CD14-positive monocyte (primary cell): ENCODE measurements around the gene PAPPA2. TPM values are rescaled to one million over a fixed set of nuclear protein-coding genes. Genes with fewer than 3 reads are reported as not detected.

Source experiments
- DNase-seq, 3 donors: peaks; one replicate each; pipeline ENCODE4 v3.0.0-alpha.2; 2011 to 2022
- H2AFZ ChIP-seq: 2 replicates; pipeline ENCODE4 v1.6.0; 2012; ENCODE audit warnings: mild to moderate bottlenecking, low read depth, low read length, inconsistent platforms; ENCODE audit not compliant: insufficient read depth, poor library complexity, severe bottlenecking
- H3K27ac ChIP-seq, 2 donors: 1 replicate in 1 of 2; 2 replicates in 1 of 2; pipeline ENCODE4 v1.5.1; 2012 to 2013; ENCODE audit warnings: low read length in 2 of 2, control low read depth in 1 of 2, inconsistent platforms in 1 of 2, low read depth in 1 of 2, mild to moderate bottlenecking in 1 of 2
- H3K27me3 ChIP-seq, 2 donors: one replicate each; pipeline versions ENCODE4 v1.6.0 to v1.6.1; 2011 to 2013; ENCODE audit warnings: low read length in 2 of 2; ENCODE audit not compliant: control insufficient read depth in 2 of 2, insufficient read depth in 2 of 2
- H3K36me3 ChIP-seq, 2 donors: replicated peaks in 1 of 2; 1 replicate in 1 of 2; 2 replicates in 1 of 2; pipeline versions ENCODE4 v1.5.1 to v1.6.1; 2012 to 2013; ENCODE audit warnings: low read length in 2 of 2, control low read depth in 1 of 2, inconsistent platforms in 1 of 2, mild to moderate bottlenecking in 1 of 2; ENCODE audit not compliant: insufficient read depth in 2 of 2, control insufficient read depth in 1 of 2
- H3K4me1 ChIP-seq, 2 donors: 1 replicate in 1 of 2; 2 replicates in 1 of 2; pipeline versions ENCODE4 v1.5.1 to v1.6.1; 2012 to 2013; ENCODE audit warnings: low read length in 2 of 2, control low read depth in 1 of 2, inconsistent platforms in 1 of 2, mild to moderate bottlenecking in 1 of 2, moderate library complexity in 1 of 2; ENCODE audit not compliant: insufficient read depth in 2 of 2, control insufficient read depth in 1 of 2
- H3K4me2 ChIP-seq: replicated peaks from 2 replicates; pipeline ENCODE3; 2012; ENCODE audit warnings: low read length, moderate library complexity, mild to moderate bottlenecking; ENCODE audit not compliant: poor library complexity, severe bottlenecking; ENCODE audit errors: extremely low read depth
- H3K4me3 ChIP-seq, 3 experiments: fragments of 200-600 bp in 1 of 3; sonication (generic) in 1 of 3; replicated peaks in 1 of 3; 1 replicate in 2 of 3; 2 replicates in 1 of 3; pipeline ENCODE4 v1.5.1; 2011 to 2013; ENCODE audit warnings: low read length in 3 of 3, mild to moderate bottlenecking in 3 of 3, control low read depth in 2 of 3, low read depth in 2 of 3, inconsistent platforms in 1 of 3, moderate library complexity in 1 of 3
- H3K79me2 ChIP-seq: 2 replicates; pipeline ENCODE4 v1.6.0; 2012; ENCODE audit warnings: mild to moderate bottlenecking, control low read depth, inconsistent platforms, low read length, moderate library complexity; ENCODE audit not compliant: insufficient read depth
- H3K9ac ChIP-seq: 2 replicates; pipeline ENCODE4 v1.6.0; 2017; ENCODE audit warnings: low read length, mild to moderate bottlenecking; ENCODE audit not compliant: insufficient read depth, poor library complexity, severe bottlenecking
- H3K9me3 ChIP-seq, 2 donors: replicated peaks in 1 of 2; 1 replicate in 1 of 2; 2 replicates in 1 of 2; pipeline versions ENCODE4 v1.5.1 to v1.6.1; 2012 to 2013; ENCODE audit warnings: low read length in 2 of 2, control low read depth in 1 of 2; ENCODE audit not compliant: control insufficient read depth in 1 of 2, insufficient read depth in 1 of 2
- H4K20me1 ChIP-seq: 2 replicates; pipeline ENCODE4 v1.6.0; 2012; ENCODE audit warnings: mild to moderate bottlenecking, low read length, control low read depth, moderate library complexity; ENCODE audit not compliant: insufficient read depth
- H3K27ac Mint-ChIP-seq, 7 donors: one replicate each; pipeline ENCODE4 v1.8.0; 2020; ENCODE audit warnings: mild to moderate bottlenecking in 7 of 7, mixed read lengths in 7 of 7, moderate library complexity in 6 of 7, inconsistent platforms in 2 of 7
- H3K27me3 Mint-ChIP-seq, 3 donors: one replicate each; pipeline ENCODE4 v1.8.0; 2021 to 2022; ENCODE audit warnings: low read depth in 3 of 3, mild to moderate bottlenecking in 3 of 3, mixed read lengths in 3 of 3, moderate library complexity in 3 of 3, inconsistent platforms in 1 of 3
- H3K36me3 Mint-ChIP-seq, 2 donors: one replicate each; pipeline ENCODE4 v1.8.0; 2020; ENCODE audit warnings: mixed read lengths in 2 of 2, inconsistent platforms in 1 of 2, mild to moderate bottlenecking in 1 of 2
- H3K4me1 Mint-ChIP-seq: one replicate; pipeline ENCODE4 v1.8.0; 2020; ENCODE audit warnings: mild to moderate bottlenecking, mixed read lengths
- H3K4me3 Mint-ChIP-seq, 2 donors: one replicate each; pipeline ENCODE4 v1.8.0; 2020; ENCODE audit warnings: mild to moderate bottlenecking in 2 of 2, mixed read lengths in 2 of 2, moderate library complexity in 1 of 2
- H3K9me3 Mint-ChIP-seq, 7 donors: one replicate each; pipeline ENCODE4 v1.8.0; 2020 to 2022; ENCODE audit warnings: mixed read lengths in 7 of 7, mild to moderate bottlenecking in 6 of 7, moderate library complexity in 6 of 7, inconsistent platforms in 2 of 7
- WGBS: methylation state at CpG from one replicate; pipeline ENCODE4 v1.1.5; 2013; ENCODE audit warnings: missing lambda C conversion rate; ENCODE audit not compliant: insufficient coverage; 5-methylcytosine and 5-hydroxymethylcytosine counted together
- intact Hi-C, 2 donors: fragments of 100-400 bp; cut with micrococcal nuclease; formaldehyde crosslinking; loops; one replicate each; pipeline versions ENCODE4 v1.15.0 to v1.15.1; 2023
- polyA plus RNA-seq, 3 donors: library from polyadenylated mRNA; depleted of rRNA in 1 of 3; unstranded in 2 of 3; stranded (reverse) in 1 of 3; fragments of 300-500 nt in 2 of 3; fragments of >200 nt in 1 of 3; fragmentation: Illumina TruSeq in 2 of 3; gene quantifications; 1 replicate in 2 of 3; 2 replicates in 1 of 3; pipeline ENCODE4 v1.2.3, GENCODE V29; 2012 to 2021
- TF ChIP-seq, protein P1 (sequence below): fragments of 200-600 bp; IDR thresholded peaks from one replicate; pipeline ENCODE4 v1.8.0; 2022; ENCODE audit warnings: antibody characterized with exemption, mild to moderate bottlenecking

The PAPPA2 gene
- polyA plus RNA-seq, 3 donors, result not detected

DNA sequence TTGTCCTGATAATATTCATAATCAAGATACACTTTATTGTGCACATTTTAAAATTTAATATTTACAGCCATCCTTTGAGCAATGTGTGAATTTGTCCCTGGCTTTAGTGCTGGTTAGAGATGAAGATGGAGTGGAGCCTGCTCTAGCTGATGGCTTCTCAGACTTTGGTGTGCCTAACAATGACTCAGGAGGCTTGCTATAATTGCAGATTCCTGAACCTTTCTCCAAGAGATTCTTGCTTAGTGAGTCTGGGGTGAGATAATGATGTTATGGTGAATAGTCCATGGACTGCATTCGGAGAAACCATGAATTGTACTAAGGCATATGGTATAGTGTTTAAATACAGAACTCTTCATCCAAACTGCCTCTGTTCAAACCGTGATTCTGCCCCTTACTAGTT lies 307.1 kb downstream of the PAPPA2 start:
- TF ChIP-seq, protein P1, sequence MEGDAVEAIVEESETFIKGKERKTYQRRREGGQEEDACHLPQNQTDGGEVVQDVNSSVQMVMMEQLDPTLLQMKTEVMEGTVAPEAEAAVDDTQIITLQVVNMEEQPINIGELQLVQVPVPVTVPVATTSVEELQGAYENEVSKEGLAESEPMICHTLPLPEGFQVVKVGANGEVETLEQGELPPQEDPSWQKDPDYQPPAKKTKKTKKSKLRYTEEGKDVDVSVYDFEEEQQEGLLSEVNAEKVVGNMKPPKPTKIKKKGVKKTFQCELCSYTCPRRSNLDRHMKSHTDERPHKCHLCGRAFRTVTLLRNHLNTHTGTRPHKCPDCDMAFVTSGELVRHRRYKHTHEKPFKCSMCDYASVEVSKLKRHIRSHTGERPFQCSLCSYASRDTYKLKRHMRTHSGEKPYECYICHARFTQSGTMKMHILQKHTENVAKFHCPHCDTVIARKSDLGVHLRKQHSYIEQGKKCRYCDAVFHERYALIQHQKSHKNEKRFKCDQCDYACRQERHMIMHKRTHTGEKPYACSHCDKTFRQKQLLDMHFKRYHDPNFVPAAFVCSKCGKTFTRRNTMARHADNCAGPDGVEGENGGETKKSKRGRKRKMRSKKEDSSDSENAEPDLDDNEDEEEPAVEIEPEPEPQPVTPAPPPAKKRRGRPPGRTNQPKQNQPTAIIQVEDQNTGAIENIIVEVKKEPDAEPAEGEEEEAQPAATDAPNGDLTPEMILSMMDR, result no peak
- Histone ChIP-seq H3K36me3 (no peaks in the 10 kb centered on the region), H3K9ac (no peak overlapping the region), H3K27me3 (no peaks in the 10 kb centered on the region), H3K4me1 (no peaks in the 10 kb centered on the region), H3K27ac (no peak overlapping the region), H3K4me2 (no peak overlapping the region), H3K9me3 (peaks cover 0 to 13% of the 10 kb centered on the region in 2 donors), H4K20me1 (no peaks in the 10 kb centered on the region), H3K79me2 (no peaks in the 10 kb centered on the region), H3K4me3 (no peak overlapping the region), H2AFZ (no peak overlapping the region)
- H3K27me3 Mint-ChIP-seq, result peaks cover 0 to 6% (median 0%) of the 10 kb centered on the region in 3 donors
- no peak overlapping the region for H3K27ac Mint-ChIP-seq
- H3K36me3 Mint-ChIP-seq, result no peaks in the 10 kb centered on the region
- WGBS, result no CpG with 5 or more reads among the region's 2 CpGs
- no peaks in the 10 kb centered on the region for H3K4me1 Mint-ChIP-seq
- H3K4me3 Mint-ChIP-seq, result no peak overlapping the region
- no peak for DNase-seq
- peaks cover 0 to 8% (median 3%) of the 10 kb centered on the region in 7 donors for H3K9me3 Mint-ChIP-seq
- intact Hi-C loops, result no loop called here

DNA sequence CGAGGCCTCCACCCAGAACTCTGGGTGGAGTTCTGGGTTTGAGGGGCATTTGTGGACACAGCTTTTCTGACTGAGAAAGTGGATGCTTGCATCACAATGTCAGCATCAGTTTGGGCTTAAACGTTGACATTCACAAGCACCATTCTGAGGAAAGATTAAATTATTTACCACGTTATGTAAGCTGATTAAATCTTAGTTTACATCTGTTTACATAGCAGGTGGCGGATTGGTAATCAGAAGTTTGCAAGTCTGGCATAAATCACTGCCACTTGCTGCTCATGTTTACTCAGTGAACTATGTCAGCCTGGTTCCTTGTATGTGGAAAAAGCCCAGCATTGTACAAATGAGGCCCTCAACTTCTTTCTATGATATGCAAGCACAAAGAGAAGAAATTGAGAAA lies 310.1 kb downstream of the PAPPA2 start:
- Histone ChIP-seq H3K79me2 (no peaks in the 10 kb centered on the region), H3K9ac (no peak overlapping the region), H3K4me2 (no peak overlapping the region), H3K27me3 (no peaks in the 10 kb centered on the region), H2AFZ (no peak overlapping the region), H3K4me1 (no peaks in the 10 kb centered on the region), H4K20me1 (no peaks in the 10 kb centered on the region), H3K4me3 (no peak overlapping the region), H3K27ac (no peak overlapping the region), H3K9me3 (peaks cover 0 to 10% of the 10 kb centered on the region in 2 donors), H3K36me3 (no peaks in the 10 kb centered on the region)
- TF ChIP-seq, protein P1, result no peak
- Mint-ChIP-seq H3K9me3 (peaks cover 0 to 4% (median 3%) of the 10 kb centered on the region in 7 donors), H3K27ac (no peak overlapping the region), H3K36me3 (no peaks in the 10 kb centered on the region), H3K4me1 (no peaks in the 10 kb centered on the region), H3K27me3 (peaks cover 0 to 3% (median 0%) of the 10 kb centered on the region in 3 donors), H3K4me3 (no peak overlapping the region)
- intact Hi-C loops, result no loop called here
- 61% methylated on average over 2 of the region's 4 CpGs for WGBS
- DNase-seq, result no peak
